Measurements from ENCODE around the gene ZBTB43. TPM values are rescaled to one million over a fixed set of nuclear protein-coding genes. Genes with fewer than 3 reads are reported as not detected.

ZBTB43 gene
- total and polyA plus RNA-seq, 10 of the 15 experiments (the other 5 are each of a cell fraction or from before 2014, with no cell fraction given): 2.4 to 19.3 (median 8.7) TPM

DNA sequence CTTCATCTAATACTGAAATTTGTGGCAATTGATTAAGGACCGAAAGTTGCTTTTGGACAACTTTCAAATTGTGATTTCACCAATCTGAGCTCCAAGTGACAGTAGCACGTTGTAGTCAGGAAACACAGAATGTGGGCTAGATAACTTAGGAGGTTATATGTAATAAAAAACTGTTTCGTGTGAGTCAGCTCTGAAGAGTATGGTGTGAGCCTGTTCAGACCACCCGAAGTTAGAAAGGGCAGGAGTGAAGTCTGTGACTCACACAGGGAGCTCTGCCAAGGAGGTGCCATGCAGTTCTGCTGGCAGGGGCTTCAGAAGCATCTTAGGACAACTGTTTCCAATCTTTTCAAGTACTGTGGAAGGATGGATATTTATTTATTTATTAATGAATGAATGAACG, 39.2 kb downstream of the ZBTB43 start (continued):
- TF ChIP-seq NKRF (conservative IDR thresholded peaks at IDR 0.05) (no peak), ZNF384 (IDR thresholded peaks at IDR 0.05; ENCODE audit: borderline replicate concordance, low read depth, low read length) (no peak), POLR2AphosphoS5 (IDR thresholded peaks at IDR 0.05; ENCODE audit: low read length) (no peak), WRNIP1 (IDR thresholded peaks at IDR 0.05; ENCODE audit: borderline replicate concordance, low read depth, low read length) (no peak), KDM1A (IDR thresholded peaks at IDR 0.05; ENCODE audit: borderline replicate concordance) (no peak)

DNA sequence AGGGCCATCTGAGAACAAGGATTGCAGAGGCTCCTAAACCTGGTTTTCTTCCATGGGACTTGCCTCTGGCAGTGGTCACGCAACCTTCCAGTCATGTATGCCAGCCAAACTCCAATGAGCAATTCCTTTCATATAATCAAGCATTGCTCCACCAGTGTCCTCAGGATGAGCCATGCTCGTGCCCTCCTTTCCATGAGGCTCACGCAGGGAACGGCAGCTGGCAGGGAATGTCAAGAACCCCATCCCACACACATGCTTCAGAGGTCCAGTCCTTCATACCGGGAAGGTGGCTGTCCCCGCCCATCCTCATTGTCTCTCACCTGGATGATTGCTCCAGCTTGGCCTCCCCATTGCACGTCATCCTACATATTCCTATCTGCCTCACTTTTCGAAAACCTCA, 42.2 kb downstream of the ZBTB43 start:
- H3K27me3 ChIP-seq (replicated peaks in 1 of 2; ENCODE audit: control insufficient read depth in 2 of 2, insufficient read depth in 2 of 2, low read length in 1 of 2): no peaks in the 10 kb centered on the region; a peak in 1 of 4 replicates
- BruUV-seq (replicated peaks): no TSS peak
- ATAC-seq (no peak), FAIRE-seq (no peak), DNase-seq (ENCODE audit: low read depth, low spot score) (no peak)
- ChIA-PET POLR2A (interaction anchor here (0.6 kb wide), 1 partner anchor 901 kb away, joined by 3 read pairs; no protein-coding TSS in a partner anchor), CTCF (interaction anchor here (1.5 kb wide), 1 partner anchor 21 kb away, joined by 4 read pairs; no protein-coding TSS in a partner anchor), SMC1A (ENCODE audit: uncharacterized antibody, unreplicated experiment) (interaction anchor here (1.1 to 1.4 kb wide), 3 partner anchors 10 to 17 kb away, joined by 3 to 4 read pairs (median 3); no protein-coding TSS in a partner anchor), RAD21 (ENCODE audit: unreplicated experiment) (interaction anchor here (1.9 kb wide), 1 partner anchor 42 kb away, joined by 5 read pairs; the partner anchor contains the start of gene ZBTB43)
- H3K9me3 ChIP-seq (replicated peaks; ENCODE audit: control insufficient read depth, insufficient read depth, low read length): no peaks in the 10 kb centered on the region
- no peak overlapping the region for H3K4me3 ChIP-seq
- TF ChIP-seq NRF1 (conservative IDR thresholded peaks at IDR 0.05; ENCODE audit: low read depth, low read length) (no peak), EZH2 (IDR thresholded peaks at IDR 0.05; ENCODE audit: borderline replicate concordance, control insufficient read depth, low read depth, low read length) (no peak), CBFB (IDR thresholded peaks at IDR 0.05; ENCODE audit: low read depth) (no peak), CEBPZ (IDR thresholded peaks at IDR 0.05; ENCODE audit: low read depth, low read length) (no peak), FOXM1 (IDR thresholded peaks at IDR 0.05; ENCODE audit: low read depth, low read length) (no peak), KAT2A (conservative IDR thresholded peaks at IDR 0.05; ENCODE audit: control insufficient read depth, low read depth, low read length) (no peak)
- TF ChIP-seq, protein P1, sequence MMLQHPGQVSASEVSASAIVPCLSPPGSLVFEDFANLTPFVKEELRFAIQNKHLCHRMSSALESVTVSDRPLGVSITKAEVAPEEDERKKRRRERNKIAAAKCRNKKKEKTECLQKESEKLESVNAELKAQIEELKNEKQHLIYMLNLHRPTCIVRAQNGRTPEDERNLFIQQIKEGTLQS (IDR thresholded peaks at IDR 0.05; ENCODE audit: borderline replicate concordance, extremely low read depth, low read depth, low read length): no peak
- H2AFZ ChIP-seq (ENCODE audit: control insufficient read depth, low read depth, low read length): no peak overlapping the region
- in situ Hi-C loops (cut with MboI) (no loop called here), intact Hi-C loops (cut with micrococcal nuclease; ENCODE audit: unreplicated experiment) (no loop called here)
- no peaks in the 10 kb centered on the region for H3K36me3 ChIP-seq (ENCODE audit: control insufficient read depth in 2 of 2, insufficient read depth in 2 of 2, low read length in 1 of 2)
- H3K9ac ChIP-seq (ENCODE audit: control insufficient read depth, insufficient read depth, low read length): no peak overlapping the region
- no peaks in the 10 kb centered on the region for H4K20me1 ChIP-seq (ENCODE audit: control insufficient read depth, insufficient read depth)
- H3K27ac ChIP-seq (ENCODE audit: control insufficient read depth, insufficient read depth): no peak overlapping the region
- WGBS (ENCODE audit: insufficient coverage, insufficient replicate concordance, low lambda C conversion rate, missing lambda C conversion rate): 90% methylated on average over 8 of the region's 8 CpGs
- no peak overlapping the region for H3K4me2 ChIP-seq (ENCODE audit: control insufficient read depth, insufficient read depth)
- peaks cover 9% of the 10 kb centered on the region for H3K4me1 ChIP-seq (ENCODE audit: control insufficient read depth, insufficient read depth, low read length)
- no peaks in the 10 kb centered on the region for H3K79me2 ChIP-seq (ENCODE audit: control insufficient read depth, insufficient read depth, low read length)
